IPS DF 19.7 (cell line): ENCODE results near the gene CYLC2.

Experiments used
- DNase-seq: peaks from one replicate; pipeline ENCODE4 v3.0.0-alpha.2; 2013; ENCODE audit warnings: low read depth, low spot score

CYLC2 gene, protein sequence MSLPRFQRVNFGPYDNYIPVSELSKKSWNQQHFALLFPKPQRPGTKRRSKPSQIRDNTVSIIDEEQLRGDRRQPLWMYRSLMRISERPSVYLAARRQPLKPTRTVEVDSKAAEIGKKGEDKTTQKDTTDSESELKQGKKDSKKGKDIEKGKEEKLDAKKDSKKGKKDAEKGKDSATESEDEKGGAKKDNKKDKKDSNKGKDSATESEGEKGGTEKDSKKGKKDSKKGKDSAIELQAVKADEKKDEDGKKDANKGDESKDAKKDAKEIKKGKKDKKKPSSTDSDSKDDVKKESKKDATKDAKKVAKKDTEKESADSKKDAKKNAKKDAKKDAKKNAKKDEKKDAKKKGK

DNA sequence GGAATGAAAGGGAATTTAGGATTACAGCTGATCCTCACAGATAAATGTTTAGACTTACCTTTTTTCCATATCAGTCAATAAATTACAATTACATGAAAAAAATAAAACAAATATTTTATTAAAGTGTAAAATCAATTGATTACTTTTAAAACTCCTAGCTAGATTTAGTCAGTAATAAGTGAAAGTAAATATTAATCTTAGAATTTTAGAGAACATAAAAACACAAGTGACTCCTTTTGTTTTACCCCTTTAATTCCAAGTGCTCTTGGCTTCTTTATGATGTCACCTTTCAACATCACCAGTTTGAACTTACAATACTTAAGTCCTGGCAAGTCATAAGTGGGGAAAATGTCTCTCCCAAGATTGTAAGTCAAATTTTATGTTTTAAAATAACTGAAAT, at the start of gene CYLC2:
Gene CYLC2, plus strand, starts transcription at position 301 of the 400 bp plus-strand sequence. Its CDS starts 48 bp downstream, at position 349.
- no peak for DNase-seq

DNA sequence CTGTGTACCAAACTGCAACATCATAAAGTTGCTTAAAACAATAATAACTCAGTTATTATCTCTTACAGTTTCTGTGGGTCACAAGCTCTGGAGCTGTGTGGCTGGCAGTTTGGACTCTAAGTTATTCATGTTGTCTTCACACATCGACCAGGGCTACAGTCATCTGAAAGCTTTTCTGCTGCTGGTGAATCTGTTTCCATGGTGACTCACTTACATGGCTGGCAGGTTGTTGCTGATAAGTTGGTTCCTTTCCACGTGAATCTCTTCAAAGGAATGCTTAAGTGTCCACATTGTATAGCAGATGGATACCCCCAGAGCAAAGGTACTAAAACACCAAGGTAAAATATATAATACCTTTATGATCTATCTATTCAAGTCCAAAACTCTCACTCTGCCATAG, 44.8 kb upstream of the CYLC2 start:
- DNase-seq, result no peak

DNA sequence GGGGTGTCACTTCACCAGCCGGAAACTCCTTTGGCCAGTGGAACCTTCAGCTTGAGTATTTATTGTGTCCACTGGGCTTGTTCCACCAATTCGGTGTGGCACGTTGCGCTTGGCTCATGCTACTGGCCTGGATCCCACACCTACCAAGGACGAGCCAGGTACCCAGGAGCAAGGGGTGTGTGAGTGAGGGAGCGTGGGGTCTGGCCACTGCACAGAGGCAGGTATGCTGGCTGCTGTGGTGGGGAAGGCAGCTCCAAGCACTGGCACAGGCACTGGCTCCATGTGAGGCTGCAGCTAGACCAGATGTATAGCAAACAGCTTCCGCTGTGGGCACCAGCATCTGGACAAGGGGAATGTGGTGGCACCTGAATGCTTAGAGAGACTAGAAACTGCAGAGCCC, 28.1 kb upstream of the CYLC2 start:
- DNase-seq, result no peak

DNA sequence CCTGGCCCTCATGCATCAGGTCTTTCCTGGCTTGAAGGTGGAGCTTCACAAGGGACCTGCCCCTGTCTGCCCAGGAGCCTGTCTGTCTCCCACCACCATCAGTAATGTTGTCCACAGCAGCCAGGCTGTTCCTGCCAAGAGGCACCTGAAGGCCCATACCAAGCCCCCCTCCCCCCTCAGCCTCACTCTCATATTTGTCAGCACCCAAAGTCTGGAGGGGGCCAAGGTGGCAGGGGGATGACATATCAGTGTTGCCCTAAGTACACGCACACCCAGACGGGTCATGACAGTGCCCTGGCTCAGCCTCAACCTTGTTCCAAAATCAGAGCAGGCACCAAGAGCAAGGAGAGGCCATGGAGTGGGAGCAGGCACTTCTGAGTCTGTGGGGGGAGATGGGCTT, 27.2 kb upstream of the CYLC2 start:
- DNase-seq, result no peak

DNA sequence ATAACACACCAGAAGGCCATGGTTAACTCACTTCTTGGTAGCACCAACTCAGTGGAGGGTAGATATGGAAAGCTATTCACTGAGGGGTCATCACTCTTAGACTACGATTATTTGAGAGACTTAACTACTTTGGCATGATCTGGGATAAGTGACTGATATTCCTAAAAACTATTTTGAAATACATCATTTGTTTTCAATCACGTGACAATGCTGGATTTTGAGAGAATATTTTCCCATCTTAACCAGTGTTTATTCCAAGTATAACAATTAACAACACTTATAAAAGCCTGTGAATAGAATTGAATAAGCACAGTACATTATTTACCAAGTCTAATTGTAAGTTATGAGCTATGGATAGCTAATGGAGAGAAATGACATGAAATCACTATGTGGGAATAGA, 22.4 kb upstream of the CYLC2 start:
- DNase-seq, result no peak

DNA sequence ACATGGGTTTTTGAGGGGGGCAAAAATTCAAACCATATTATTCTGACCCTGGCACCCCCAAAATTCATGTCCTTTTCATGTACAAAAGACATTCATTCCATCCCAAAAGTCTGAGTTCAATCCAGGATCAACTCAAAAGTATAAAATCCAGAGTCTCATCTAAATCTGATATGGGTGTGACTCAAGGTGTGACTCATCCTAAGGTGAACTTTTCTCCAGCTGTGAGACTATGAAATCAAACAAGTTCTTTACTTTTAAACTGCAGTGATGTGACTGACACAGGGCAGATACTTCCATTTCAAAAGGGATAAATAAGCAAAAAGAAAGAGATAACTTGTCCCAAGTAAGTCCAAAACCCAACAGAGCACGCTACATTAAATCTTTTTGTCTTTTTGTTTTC, 20.6 kb upstream of the CYLC2 start:
- no peak for DNase-seq

DNA sequence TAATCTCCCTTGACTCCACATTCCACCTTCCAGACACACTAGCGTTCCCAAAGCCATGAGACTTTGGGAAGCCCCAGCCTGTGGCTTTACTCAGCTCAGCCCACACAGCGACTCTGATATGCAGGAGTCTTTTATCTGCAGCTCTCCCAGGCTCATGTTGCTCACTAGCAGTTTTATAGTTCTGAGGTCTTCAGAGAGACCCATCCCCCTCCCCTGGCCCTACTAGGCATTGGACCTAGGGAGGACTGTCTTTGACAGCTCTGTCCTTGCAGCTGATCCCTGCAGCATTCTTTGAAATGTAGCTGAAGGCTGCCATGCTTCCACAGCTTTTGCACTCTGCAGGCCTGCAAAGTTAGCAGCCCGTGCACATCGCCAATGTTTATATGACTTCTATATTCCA, 19.9 kb upstream of the CYLC2 start:
- DNase-seq, result no peak

DNA sequence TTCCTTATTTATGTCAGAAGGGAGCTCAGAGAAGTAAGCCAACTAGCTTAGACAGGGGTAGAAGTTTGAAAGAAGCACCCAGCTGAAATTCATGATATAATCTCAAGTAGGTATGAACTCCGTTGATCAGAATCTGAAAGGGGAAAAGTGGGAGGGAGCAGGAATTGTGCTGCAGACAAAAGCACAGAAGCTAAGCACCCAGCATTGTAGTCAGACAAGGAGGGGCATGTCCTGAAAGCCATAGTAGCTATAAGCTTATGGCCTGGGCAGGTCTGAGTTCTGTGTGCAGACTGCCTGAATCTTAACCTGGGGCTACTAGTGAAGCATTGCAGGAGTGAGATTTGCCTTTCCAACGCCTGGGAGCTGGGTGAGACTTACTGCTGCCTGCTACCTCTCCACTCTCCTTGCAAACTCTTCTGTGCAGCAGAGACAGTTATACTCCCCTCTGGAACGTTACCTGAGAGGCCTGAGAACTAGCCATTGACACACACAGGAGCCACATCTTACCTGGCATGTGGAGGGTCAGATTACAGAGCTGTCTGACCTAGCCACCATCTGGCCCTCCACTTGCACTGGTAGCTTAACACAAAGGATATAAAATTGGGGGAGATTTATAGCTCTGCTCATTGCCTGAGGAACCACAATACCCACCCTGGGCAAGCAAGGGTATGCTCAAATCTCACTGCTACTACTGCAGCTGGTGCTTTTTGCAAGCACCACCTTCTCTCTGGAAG, 9.8 kb upstream of the CYLC2 start:
- DNase-seq, result no peak

DNA sequence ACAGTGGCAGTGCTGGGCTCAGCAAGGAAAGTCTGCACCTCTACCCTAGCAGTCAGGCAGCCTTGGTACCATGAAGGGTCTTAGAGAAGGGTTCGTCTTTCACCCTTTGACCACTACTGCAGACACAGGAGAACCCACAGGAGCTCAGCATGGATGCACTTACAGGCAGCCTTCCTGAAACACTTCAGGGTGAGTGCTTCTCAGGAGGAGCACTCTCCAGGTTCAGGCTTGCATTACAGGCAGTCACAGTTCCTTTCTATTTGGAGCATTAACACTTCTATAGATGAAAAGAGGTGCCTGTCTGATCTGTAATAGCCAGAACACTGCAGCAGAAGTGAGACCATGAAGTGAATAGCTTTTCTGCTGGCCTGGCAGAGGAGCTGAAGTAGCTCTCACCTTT, 8.7 kb upstream of the CYLC2 start:
- DNase-seq, result no peak

DNA sequence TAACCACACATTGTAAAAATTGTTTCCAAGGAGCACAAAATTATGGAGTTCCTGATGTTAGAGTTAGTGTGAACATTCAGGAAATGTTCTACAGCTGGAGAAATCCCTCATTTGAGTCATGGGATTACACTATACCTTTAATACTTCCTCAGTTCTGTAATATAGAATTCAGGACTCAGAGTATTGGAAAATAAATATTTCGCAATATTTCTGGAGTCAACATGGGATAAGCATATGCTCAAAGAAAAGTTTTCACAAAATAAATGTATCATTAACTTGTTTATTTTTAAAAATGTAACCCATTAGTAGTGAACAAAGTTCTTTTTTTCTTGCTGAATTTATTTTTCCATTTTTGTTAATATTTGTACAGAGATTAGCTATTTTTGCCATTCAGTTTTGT, 8.6 kb downstream of the CYLC2 start:
- DNase-seq, result no peak

DNA sequence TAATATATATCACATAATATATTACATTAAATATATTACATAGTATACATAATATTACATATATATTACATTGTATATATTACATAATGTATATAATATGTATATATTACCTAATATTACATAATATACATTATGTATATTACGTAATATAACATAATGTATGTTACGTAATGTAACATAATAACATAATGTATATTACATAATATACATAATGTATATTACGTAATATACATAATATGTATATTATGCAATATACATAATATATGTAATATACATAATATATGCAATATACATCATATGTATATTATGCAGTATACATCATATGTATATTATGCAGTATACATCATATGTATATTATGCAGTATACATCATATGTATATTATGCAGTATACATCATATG, 19.1 kb downstream of the CYLC2 start:
- no peak for DNase-seq

DNA sequence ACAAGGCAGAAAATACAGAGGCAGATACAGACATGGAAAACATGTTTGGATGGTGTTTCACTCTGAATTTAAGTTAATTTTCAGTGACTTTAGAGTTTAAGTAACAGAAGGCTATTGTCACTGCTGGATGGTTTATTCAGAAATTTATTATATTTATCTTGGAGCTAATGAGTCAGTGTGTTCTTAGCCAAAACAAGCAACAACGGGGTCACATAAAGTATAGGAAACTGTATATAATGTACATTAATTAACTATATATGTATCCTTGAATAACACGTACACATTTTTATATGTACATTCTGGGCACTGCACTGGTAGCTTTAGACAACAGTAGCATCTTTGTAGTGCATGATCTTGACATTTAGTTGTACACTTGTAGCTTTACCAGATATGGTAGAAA, 30.7 kb downstream of the CYLC2 start:
- DNase-seq, result no peak

DNA sequence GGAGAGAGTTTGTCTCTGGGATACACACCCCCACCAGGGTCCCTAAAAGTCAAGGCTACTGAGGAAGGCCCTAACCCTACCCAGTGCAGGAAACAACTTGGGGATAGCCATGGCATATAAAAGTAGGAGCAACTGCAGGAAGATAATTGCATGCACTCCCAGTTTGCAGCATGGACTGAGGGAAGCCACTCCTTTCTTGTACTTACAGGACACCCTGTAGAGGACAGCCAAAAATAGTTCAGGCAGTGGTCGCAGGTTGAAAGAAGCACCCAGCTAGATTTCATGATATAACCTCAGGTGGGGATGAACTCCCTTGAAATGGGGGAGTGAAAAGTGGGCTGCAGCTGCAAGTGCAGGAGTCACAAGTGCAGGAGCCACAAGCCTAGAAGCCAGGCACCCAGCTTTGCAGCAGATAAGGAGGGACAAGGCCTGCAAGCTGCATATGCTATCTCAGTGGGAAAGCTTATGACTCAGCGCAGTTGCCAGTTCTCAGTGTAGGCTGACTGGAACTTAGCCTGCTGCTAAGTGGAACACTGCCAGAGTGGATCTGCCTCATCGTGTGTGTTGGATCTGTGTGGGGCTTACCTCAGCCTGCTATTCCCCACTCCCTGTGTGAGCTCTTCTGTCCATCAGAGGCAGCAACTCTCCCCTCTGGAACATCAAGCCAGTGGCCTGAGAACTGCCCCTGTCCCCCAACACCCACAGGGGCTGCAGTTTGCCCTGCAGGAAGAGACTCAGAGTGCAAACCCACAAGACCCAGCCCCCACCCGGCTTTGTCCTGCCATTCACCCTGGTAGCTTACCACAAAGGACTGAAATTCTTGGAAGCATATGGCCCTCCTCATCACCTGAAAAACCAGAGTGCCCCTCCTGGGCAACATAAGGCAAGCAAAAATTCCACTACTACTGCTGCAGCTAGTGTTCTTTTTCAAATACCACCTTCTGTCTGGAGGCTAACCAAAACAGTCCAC, 42.7 kb downstream of the CYLC2 start:
- no peak for DNase-seq

DNA sequence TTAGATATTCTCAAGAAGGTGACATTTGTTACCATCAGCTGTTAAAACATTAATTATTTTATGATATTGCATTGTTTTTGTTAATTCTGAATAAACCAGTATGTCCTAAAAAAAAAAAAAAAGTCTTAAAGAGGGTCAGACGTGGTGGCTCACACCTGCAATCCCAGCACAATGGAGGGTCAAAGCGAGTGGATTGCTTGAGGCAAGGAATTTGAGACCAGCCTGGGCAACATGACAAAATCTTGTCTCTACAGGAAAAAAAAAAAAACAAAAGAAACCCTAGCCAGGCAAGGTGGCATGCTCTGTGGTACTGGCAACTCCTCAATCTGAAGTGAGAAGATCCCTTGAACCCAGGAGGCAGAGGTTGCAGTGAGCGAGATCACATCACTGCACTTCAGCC, 46.8 kb downstream of the CYLC2 start:
- DNase-seq, result no peak
